Common myeloid progenitor, CD34-positive (primary cell): ENCODE measurements around the gene ZNF775.

Source experiments
- CTCF ChIA-PET: fragments of 350-600 bp; sonication (Branson Sonifier 250); formaldehyde crosslinking; loops from one replicate; lab custom pipeline; 2021; ENCODE audit warnings: antibody characterized with exemption; lab: Charles Lee
- POLR2A ChIA-PET: fragments of 350-600 bp; sonication (Branson Sonifier 250); formaldehyde crosslinking; loops from one replicate; lab custom pipeline; 2021; ENCODE audit warnings: antibody characterized with exemption; lab: Charles Lee
- DNase-seq, 3 donors: peaks; one replicate each; pipeline versions ENCODE4 v3.0.0 to v3.0.0-alpha.2; 2013
- H3K27ac ChIP-seq, 2 experiments: 1 replicate in 1 of 2; 2 replicates in 1 of 2; pipeline ENCODE4 v1.7.0; 2013; ENCODE audit warnings: inconsistent platforms in 2 of 2, low read length in 2 of 2, mild to moderate bottlenecking in 2 of 2, low read depth in 1 of 2, moderate library complexity in 1 of 2; ENCODE audit not compliant: severe bottlenecking in 2 of 2, insufficient read depth in 1 of 2, poor library complexity in 1 of 2
- H3K27me3 ChIP-seq, 5 experiments: replicated peaks in 2 of 5; 1 replicate in 3 of 5; 2 replicates in 2 of 5; pipeline versions ENCODE4 v1.6.1 to v1.7.0; 2013; ENCODE audit warnings: low read length in 4 of 5, mild to moderate bottlenecking in 2 of 5, moderate library complexity in 2 of 5, inconsistent platforms in 1 of 5; ENCODE audit not compliant: insufficient read depth in 5 of 5, control insufficient read depth in 4 of 5
- H3K36me3 ChIP-seq, 4 experiments: 1 replicate in 2 of 4; 2 replicates in 2 of 4; pipeline versions ENCODE4 v1.6.1 to v1.7.0; 2013; ENCODE audit warnings: low read length in 3 of 4, control low read depth in 1 of 4, mild to moderate bottlenecking in 1 of 4; ENCODE audit not compliant: control insufficient read depth in 4 of 4, insufficient read depth in 4 of 4
- H3K4me1 ChIP-seq, 4 experiments: 1 replicate in 3 of 4; 2 replicates in 1 of 4; pipeline versions ENCODE4 v1.6.1 to v1.7.1; 2013; ENCODE audit warnings: low read length in 3 of 4, mild to moderate bottlenecking in 3 of 4, control low read depth in 1 of 4, inconsistent platforms in 1 of 4, moderate library complexity in 1 of 4; ENCODE audit not compliant: control insufficient read depth in 4 of 4, insufficient read depth in 4 of 4; ENCODE audit errors: control extremely low read depth in 1 of 4
- H3K4me3 ChIP-seq, 7 experiments: 1 replicate in 4 of 7; 2 replicates in 3 of 7; pipeline versions ENCODE4 v1.5.1 to v1.7.0; 2013; ENCODE audit warnings: mild to moderate bottlenecking in 7 of 7, low read length in 6 of 7, moderate library complexity in 6 of 7, inconsistent platforms in 2 of 7, low read depth in 2 of 7, control low read depth in 1 of 7; ENCODE audit not compliant: insufficient read depth in 4 of 7, control insufficient read depth in 1 of 7; ENCODE audit errors: extremely low read depth in 1 of 7
- H3K9me3 ChIP-seq, 5 experiments: 1 replicate in 4 of 5; 2 replicates in 1 of 5; pipeline versions ENCODE4 v1.6.1 to v1.7.1; 2013; ENCODE audit warnings: low read length in 4 of 5, mild to moderate bottlenecking in 2 of 5, inconsistent platforms in 1 of 5, low read depth in 1 of 5, moderate library complexity in 1 of 5; ENCODE audit not compliant: control insufficient read depth in 4 of 5, insufficient read depth in 2 of 5; ENCODE audit errors: control extremely low read depth in 1 of 5
- WGBS: methylation state at CpG from one replicate; pipeline ENCODE4 v1.1.5; 2013; ENCODE audit not compliant: insufficient coverage; 5-methylcytosine and 5-hydroxymethylcytosine counted together

ZNF775 gene

DNA sequence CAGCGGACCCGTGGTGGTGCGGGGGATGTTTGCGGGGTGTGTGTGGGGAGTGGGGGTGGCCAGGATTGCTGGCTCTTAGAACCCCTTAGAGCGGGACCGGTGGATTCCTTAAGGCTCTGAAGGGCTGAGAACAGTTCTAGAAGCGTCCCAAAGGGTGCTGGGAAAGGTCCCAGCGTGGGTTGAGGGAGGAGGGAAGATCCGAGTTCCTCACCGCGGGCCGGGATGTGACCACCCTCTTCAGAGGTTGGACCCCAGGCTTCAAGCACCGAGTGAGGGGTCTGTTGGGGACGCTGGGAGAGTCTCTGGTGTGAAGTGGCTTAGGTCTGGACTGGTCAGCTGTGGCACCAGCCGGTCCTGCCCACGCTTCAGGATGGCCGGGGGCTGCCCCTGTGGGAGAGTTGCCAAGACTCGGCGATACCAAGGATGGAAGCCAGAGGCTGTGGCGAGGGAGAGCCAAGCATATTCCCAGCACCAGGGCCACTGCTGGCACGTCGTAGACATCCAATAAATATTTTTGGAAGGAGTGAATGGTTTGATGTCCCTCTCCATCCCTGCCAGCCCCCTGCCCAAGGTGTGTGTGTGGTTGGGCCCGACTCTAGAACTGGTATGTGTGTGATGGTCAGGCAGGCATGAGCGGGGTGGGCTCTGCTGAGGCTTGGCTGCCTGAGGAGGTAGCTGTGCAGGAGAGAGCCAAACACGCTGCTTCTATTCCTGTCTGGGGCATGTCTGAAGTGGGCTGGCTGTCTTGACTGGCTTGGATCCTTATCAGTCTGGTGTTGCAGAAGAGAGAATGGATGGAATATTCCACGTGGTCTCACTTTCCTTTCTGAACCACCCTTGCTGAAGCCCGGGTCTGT lies 19.2 kb downstream of the ZNF775 start:
- peaks cover 0 to under 1% (median under 1%) of the 10 kb centered on the region in 4 experiments for H3K4me1 ChIP-seq
- 97% methylated on average over 26 of the region's 27 CpGs for WGBS
- no peak overlapping the region for H3K4me3 ChIP-seq
- H3K36me3 ChIP-seq: peaks cover 0 to 32% (median 16%) of the 10 kb centered on the region in 4 experiments
- CTCF ChIA-PET: interaction anchor here (1.8 kb wide), 1 partner anchor 15 kb away, joined by 6 read pairs; no protein-coding TSS in a partner anchor
- no peak overlapping the region for H3K27ac ChIP-seq
- POLR2A ChIA-PET: no interaction called here
- DNase-seq: no peak
- H3K9me3 ChIP-seq: no peaks in the 10 kb centered on the region
- H3K27me3 ChIP-seq: no peaks in the 10 kb centered on the region

DNA sequence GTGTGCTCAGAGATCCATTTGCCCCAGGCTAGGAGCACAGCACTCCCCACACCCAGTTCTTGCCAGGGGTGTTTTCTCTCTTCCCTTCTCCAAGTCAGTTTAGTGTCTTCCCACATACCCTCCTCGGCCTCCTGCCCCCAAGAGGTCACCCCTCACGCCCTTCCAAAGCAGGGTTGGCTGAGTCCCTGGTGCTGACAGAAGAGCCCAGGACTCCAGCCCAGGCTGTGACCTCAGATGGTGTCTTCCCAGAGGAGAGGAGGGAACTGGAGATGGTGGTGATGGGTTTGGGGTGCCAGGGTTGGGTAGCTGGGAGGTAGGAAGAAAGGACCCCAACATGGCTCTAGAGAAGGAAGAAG lies 19.8 kb downstream of the ZNF775 start:
- POLR2A ChIA-PET: no interaction called here
- H3K36me3 ChIP-seq: peaks cover 0 to 32% (median 14%) of the 10 kb centered on the region in 4 experiments
- H3K27ac ChIP-seq: no peak overlapping the region
- no CpG with 5 or more reads among the region's 2 CpGs for whole genome bisulfite sequencing
- DNase-seq: no peak
- CTCF ChIA-PET: no interaction called here
- H3K27me3 ChIP-seq: no peaks in the 10 kb centered on the region
- H3K4me3 ChIP-seq: no peak overlapping the region
- H3K9me3 ChIP-seq: no peaks in the 10 kb centered on the region
- peaks cover 0 to 7% (median 5%) of the 10 kb centered on the region in 4 experiments for H3K4me1 ChIP-seq

DNA sequence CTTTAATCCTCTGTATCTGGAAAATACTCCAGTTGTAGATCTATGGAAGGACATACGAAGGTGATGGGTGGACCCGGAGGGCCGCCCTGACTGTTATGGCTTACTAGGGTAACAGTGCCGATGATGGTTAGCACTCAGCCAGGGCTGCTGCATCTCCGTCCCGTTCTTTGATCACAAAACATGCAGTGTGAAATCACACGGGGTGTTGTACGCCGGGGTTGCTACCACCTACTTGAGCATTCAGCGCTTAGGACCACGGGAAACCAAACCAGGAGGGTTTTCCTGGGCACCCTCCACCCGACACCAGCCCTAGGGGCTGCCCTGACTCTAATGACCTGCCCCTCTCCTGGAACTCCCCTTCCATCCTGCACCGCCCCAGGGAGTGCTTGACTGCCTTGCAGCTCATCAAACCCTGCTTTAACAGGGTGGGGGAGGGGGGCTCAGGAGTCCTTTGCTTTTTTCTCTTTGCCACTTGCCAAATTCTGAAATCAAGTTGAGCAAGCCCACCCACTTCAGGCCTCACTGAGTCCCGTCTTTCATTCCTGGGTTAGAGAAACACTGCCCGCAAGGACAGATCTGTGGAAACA lies 20.4 kb downstream of the ZNF775 start:
- Histone ChIP-seq H3K4me1 (peaks cover 0 to 12% (median 11%) of the 10 kb centered on the region in 4 experiments), H3K27ac (no peak overlapping the region), H3K9me3 (no peaks in the 10 kb centered on the region), H3K36me3 (peaks cover 0 to 32% (median 14%) of the 10 kb centered on the region in 4 experiments), H3K4me3 (no peak overlapping the region), H3K27me3 (no peaks in the 10 kb centered on the region)
- ChIA-PET POLR2A (no interaction called here), CTCF (no interaction called here)
- no peak for DNase-seq
- 90% methylated on average over 15 of the region's 15 CpGs for WGBS

DNA sequence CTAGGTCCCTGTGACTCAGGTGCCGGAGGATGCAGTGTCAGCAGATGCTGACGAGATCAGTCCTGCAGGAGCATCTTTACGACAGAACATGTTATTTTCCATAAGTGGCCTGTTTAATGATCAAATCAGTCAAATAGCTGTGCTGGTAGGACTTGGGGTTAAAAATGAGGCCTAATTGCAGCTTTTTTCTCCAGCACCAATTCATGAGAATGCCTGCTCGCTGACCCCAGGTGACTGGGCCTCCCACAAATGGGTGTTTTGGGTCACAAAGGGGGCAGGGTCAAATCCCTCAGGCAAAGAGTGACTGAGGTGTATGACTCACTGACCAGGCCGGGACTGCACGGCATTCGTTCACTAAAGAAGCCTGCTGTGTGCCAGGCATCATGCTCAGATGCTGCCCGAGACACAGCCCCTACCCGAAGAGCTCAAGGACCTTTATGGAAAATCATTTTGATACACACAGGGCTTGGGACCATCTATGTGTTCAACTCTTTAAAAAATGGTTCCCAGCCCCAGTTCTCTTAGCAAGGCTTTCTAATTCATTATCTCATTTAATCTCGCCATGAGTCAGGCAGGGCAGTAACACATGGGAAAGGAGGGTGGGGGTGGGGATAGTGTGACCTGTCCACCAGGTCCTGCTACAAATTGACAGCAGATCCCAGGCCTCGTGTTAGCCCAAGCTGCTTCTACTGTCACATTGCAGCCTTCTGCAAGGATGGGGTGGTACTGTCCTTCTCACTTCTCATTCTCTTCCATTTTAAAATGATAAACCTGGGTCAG lies 21.1 kb downstream of the ZNF775 start:
- POLR2A ChIA-PET: no interaction called here
- peaks cover 0 to 32% (median 14%) of the 10 kb centered on the region in 4 experiments for H3K36me3 ChIP-seq
- H3K4me3 ChIP-seq: no peak overlapping the region
- no peak for DNase-seq
- no peak overlapping the region for H3K27ac ChIP-seq
- no peaks in the 10 kb centered on the region for H3K27me3 ChIP-seq
- no peaks in the 10 kb centered on the region for H3K9me3 ChIP-seq
- CTCF ChIA-PET: interaction anchor here (0.7 to 0.9 kb wide), 2 partner anchors 13 to 45 kb away, joined by 3 to 4 read pairs; no protein-coding TSS in a partner anchor
- peaks cover 0 to 16% (median 15%) of the 10 kb centered on the region in 4 experiments for H3K4me1 ChIP-seq
- WGBS: 76% methylated on average over 9 of the region's 11 CpGs

DNA sequence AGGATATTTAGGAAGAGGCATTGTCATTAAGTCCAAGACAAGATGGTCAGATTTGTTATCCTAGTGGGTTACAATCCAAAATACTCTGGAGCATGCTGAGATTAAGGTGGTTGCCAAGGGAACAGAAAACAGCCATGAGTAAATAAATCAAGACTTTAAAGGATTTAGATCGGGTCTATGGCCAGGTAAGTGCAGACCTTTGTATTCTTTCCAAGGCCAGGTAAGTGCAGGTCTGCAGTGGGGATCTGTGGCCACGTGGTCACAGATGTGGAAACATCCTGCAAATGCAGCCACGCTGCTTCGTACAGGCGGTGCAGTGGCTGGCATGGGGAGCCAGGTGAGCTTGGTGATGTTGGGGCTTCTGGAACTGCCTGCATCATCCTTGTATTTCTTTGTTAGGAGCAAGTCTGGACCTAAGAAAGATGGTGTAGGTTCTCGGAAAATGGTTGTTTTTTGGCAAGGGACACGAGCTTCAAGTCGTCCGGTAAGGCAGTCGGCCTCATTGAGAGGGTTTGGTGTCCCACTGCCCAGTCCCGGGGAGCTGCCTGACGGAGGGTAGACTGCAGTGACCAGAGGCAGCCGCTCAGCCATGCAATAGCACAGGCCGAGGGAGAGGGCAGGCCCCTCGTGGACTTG lies 21.8 kb downstream of the ZNF775 start:
- ChIA-PET POLR2A (no interaction called here), CTCF (interaction anchor here (0.9 to 2.0 kb wide), 3 partner anchors 8 to 46 kb away, joined by 3 to 10 read pairs (median 7); no protein-coding TSS in a partner anchor)
- Histone ChIP-seq H3K4me3 (no peak overlapping the region), H3K9me3 (no peaks in the 10 kb centered on the region), H3K27me3 (no peaks in the 10 kb centered on the region), H3K36me3 (peaks cover 0 to 29% (median 12%) of the 10 kb centered on the region in 4 experiments), H3K4me1 (peaks cover 0 to 19% (median 18%) of the 10 kb centered on the region in 4 experiments), H3K27ac (no peak overlapping the region)
- DNase-seq: no peak
- whole genome bisulfite sequencing: 93% methylated on average over 13 of the region's 15 CpGs

DNA sequence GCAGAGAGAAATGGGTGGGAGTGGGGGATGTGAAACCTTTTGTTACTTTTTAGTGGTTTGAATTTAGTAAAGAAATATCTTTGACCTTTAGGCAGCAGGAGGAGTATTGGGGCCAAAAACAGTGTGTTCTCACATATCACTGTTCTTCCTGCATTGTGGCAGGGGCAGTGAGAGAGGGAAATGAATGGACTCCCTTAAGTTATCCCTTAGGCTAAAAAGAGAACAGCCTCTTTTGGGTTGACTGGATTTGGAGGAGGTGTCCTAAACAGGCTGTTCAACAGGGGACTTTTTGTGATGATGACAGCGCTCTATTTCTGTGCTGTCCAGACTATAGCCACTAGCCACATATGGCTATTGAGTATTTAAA lies 22.3 kb downstream of the ZNF775 start:
- DNase-seq: no peak
- no peak overlapping the region for H3K27ac ChIP-seq
- POLR2A ChIA-PET: no interaction called here
- peaks cover 0 to 25% (median 11%) of the 10 kb centered on the region in 4 experiments for H3K36me3 ChIP-seq
- 100% methylated on average over 1 of the region's 1 CpG for WGBS
- H3K9me3 ChIP-seq: no peaks in the 10 kb centered on the region
- H3K27me3 ChIP-seq: no peaks in the 10 kb centered on the region
- H3K4me3 ChIP-seq: no peak overlapping the region
- H3K4me1 ChIP-seq: peaks cover 0 to 24% (median 23%) of the 10 kb centered on the region in 4 experiments
- CTCF ChIA-PET: interaction anchor here (2.0 kb wide), 2 partner anchors 8 to 46 kb away, joined by 7 to 10 read pairs; no protein-coding TSS in a partner anchor
